NCI-H2196 (cell line): ENCODE measurements around the gene FBXL20.
"Not testable (repeated sequence)": the region's sequence is repeated elsewhere in the genome, so short reads cannot be mapped to it uniquely, and the experiment has no call there.

ENCODE experiments used
- DNase-seq: peaks from one replicate; lab custom pipeline; 2025; ENCODE audit not compliant: unreplicated experiment; lab: John Stamatoyannopoulos, UW

FBXL20 gene, protein sequence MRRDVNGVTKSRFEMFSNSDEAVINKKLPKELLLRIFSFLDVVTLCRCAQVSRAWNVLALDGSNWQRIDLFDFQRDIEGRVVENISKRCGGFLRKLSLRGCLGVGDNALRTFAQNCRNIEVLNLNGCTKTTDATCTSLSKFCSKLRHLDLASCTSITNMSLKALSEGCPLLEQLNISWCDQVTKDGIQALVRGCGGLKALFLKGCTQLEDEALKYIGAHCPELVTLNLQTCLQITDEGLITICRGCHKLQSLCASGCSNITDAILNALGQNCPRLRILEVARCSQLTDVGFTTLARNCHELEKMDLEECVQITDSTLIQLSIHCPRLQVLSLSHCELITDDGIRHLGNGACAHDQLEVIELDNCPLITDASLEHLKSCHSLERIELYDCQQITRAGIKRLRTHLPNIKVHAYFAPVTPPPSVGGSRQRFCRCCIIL

DNA sequence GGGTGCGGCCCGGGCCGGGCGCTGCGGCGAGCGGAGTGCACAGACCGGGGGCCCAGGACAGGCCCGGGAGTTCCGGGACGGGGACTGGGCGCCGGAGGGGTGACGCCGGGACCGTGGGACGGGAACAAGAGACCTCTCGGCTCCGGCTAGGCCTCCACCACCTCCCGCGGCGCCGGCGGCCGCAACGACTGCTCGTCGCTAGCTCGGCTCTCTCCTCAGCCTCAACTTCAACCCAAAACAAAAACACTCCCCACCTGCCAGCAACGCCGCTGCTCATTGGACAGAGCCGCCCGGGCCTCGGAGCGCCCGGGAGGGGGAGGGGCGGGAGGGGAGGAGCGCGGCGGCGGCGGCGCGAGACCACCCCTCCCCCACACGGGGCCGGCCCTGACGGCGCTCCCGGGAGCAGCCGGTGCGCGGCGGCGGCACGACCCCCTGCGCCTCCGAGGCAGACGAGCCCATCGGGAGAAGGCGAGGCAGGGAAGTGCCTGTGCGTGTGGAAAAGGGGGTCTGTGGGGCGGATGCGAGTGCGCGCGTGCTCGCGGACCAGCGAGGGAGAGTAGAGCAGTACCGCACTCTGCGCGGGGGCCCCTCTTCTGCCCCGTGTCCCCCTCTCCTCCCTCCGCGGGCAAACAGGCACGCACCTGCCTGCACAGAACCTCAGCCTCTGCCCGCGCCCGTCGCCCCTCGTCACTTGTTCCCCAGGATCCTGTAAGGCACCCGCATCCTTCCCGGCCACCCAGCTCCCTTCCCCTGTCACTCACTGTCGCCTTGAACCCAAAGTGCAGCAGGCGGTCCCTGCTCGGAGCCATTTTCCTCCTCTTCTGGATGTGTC lies at the start of gene FBXL20:
TSS of gene FBXL20 (minus strand) at position 215 of the 832 bp plus-strand sequence. CDS start 224 bp downstream, outside the sequence.
- DNase-seq: peak; percentile 76

- DNase-seq: peak; percentile 88
Observed at GRCh38 chr17:39450847-39451581, 49.6 kb upstream of the FBXL20 start, which contains the start of gene MED1. Gene MED1, minus strand, starts transcription at chr17:39451263. Its CDS starts 201 bp downstream, at chr17:39451062.

- DNase-seq: no peak
Observed at GRCh38 chr17:39450051-39450450, 48.6 kb upstream of the FBXL20 start.

DNA sequence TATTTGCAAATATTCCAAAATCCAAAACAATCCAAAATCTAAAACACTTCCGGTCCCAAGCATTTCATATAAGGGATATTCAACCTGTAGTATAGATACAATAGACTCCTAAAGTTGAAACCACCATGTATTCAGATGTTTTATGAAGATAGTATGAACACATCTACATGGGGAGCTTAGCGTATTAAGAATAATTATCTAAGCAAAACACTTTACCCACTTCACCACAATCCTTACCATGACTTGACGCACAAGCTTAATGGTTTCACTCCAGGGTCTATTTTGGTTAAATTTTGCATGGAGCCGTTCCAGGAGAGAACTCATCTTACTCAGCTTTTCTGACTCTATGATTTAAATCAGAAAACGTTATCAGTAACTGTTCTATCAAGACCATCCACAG lies 46.1 kb upstream of the FBXL20 start:
- DNase-seq: no peak

- DNase-seq: no peak
Observed at GRCh38 chr17:39443326-39443725, 41.9 kb upstream of the FBXL20 start.

GRCh38 chr17:39439868-39440267 lies 38.4 kb upstream of the FBXL20 start:
- not testable (repeated sequence) for DNase-seq

DNA sequence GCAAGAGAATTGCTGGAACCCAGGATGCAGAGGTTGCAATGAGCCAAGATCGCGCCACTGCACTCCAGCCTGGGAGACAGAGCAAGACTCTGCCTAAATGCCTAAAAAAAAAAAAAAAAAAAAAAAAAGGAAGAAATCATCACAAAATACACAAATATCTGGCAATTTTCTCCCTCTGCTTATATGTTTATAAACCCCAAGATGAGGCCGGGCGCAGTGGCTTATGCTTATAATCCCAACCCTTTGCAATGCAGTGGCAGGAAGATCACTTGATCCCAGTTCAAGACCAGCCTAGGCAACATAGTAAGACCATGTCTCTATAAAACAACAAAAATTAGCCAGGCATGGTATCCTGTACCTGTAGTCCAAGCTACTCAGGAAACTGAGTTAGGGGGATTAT lies 28.2 kb upstream of the FBXL20 start:
- DNase-seq: no peak

- DNase-seq: no peak
Observed at GRCh38 chr17:39416141-39416540, 14.7 kb upstream of the FBXL20 start.

GRCh38 chr17:39410279-39410678 lies 8.9 kb upstream of the FBXL20 start:
- no peak for DNase-seq

DNA sequence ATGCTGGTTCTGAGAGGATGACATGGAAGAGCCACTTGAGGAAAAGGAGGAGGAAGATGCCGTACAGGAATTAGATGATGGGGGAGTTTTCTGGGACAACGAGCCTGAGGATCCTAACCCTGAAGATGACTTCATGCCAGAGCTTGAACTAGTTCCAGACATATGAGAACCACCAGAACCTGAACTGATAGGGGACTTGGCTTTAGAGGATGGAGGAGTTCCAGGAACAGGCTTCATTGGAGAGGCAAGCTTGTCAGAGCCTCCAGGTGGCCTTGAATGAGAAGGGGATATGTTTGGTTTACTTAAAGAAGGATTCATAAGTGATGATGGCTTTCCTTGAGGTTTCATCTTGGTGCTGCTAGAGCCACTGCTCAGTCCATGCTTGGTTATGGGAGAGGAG lies 6.9 kb upstream of the FBXL20 start:
- DNase-seq: no peak

GRCh38 chr17:39406951-39407350 lies 5.5 kb upstream of the FBXL20 start:
- no peak for DNase-seq

GRCh38 chr17:39405436-39405835 lies 4.0 kb upstream of the FBXL20 start:
- no peak for DNase-seq

GRCh38 chr17:39404542-39405378 lies 3.3 kb upstream of the FBXL20 start:
- no peak for DNase-seq

DNA sequence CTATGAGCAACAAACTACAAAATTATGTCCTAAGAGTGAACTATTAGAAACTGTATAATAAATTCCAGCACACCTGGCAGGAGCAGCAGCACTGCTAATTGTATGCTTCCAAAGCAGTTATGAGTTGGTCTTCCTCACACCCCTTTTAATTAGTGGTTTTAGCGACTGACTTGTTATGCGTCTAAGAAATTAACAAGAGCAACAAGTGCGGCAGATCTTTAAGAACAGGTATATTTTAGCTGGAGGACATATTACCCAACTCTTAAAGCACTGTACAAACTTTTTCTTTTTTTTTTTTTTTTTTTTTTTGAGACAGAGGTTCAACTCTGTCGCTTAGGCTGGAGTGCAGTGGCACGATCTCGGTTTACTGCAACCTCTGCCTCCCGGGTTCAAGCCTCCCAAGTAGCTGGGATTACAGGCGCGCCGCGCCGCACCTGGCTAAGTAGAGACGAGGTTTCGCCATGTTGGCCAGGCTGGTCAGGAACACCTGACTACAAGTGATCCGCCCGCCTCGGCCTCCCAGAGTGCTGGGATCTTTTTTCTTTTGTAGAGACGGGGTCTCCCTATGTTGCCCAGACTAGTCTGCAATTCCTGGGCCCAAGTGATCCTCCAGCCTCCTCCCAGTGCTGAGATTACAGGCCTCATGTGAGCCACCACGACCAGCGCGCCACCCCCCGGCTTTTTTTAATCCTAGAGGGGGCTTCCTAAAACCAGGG lies 1.6 kb upstream of the FBXL20 start:
- DNase-seq: no peak

GRCh38 chr17:39402244-39402889 lies 941 bp upstream of the FBXL20 start:
- DNase-seq: peak; percentile 84

DNA sequence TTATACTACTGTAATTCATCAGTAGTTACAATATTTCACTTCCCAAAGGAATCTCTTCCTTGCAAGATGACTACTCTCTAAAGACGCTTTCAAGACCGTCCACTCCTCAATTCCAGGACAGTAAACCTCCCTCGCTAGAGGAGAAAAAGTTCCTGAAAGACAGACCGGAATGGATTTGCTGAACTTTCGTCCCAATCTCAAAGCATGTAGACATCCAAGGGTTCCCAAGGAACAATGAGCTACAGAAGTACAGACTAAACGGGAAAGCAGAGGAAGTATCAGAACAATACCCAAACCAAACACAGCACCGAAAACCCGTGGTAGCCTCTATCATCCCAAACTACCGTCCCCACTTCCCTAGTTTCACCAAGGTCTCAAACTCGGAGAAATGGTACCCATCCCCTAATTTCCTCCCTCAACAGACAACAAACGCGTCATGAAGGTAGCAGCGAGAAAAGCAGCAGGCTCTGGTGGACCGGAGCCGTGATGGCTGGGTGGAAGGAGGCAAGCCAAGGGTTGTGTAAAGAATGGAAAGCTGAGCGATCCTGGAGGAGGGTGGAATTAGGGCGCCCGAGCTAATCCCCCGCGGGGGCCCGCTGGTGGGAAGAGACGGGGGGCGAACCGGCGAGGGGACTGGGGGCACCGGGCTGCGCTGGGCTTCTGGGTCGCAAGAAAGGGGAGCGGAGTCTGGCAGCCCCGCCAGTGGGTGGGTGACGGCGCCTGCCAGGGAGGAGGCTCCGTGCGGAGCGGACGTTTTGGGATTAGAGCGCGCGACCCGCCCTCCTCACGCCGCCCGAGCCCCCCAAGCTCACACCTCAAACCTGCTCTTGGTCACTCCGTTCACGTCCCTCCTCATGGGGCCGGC lies 647 bp downstream of the FBXL20 start:
- no peak for DNase-seq

DNA sequence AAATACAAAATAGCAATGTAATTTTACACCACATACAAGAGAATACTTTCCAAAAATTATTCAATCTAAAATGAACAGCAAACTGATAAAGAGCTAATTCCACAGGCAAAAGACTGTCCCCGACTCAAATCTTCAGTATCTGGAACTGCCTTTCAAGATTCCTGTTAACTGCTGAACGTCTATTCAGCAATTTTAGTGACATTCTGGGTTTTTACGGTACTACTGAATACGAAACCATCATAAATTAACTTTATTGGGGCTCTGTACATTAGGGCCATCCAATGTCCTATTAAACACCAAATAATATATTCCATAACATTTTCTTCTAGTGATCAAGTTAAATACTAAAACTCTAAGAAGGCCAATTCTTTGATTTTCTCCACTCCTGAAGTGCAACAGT lies 1.6 kb downstream of the FBXL20 start:
- no peak for DNase-seq

- no peak for DNase-seq
Observed at GRCh38 chr17:39393736-39394135, 7.7 kb downstream of the FBXL20 start.
